Ishikawa (cell line): ENCODE measurements around the gene SKIC2.

ENCODE experiments used
- CEBPB ChIP-seq: IDR thresholded peaks from 2 replicates; pipeline ENCODE4 v1.6.1; 2012
- CREB1 ChIP-seq: IDR thresholded peaks from 2 replicates; pipeline ENCODE4 v1.6.1; 2012; ENCODE audit warnings: low read depth
- EGR1 ChIP-seq: IDR thresholded peaks from 2 replicates; pipeline ENCODE4 v1.6.1; 2012
- EP300 ChIP-seq: IDR thresholded peaks from 2 replicates; pipeline ENCODE4 v1.6.1; 2012; ENCODE audit warnings: borderline replicate concordance
- FOXM1 ChIP-seq: IDR thresholded peaks from 2 replicates; pipeline ENCODE4 v1.6.1; 2012; ENCODE audit warnings: low read depth, borderline replicate concordance
- MAX ChIP-seq: IDR thresholded peaks from 2 replicates; pipeline ENCODE4 v1.6.1; 2012
- NFIC ChIP-seq: IDR thresholded peaks from 2 replicates; pipeline ENCODE4 v1.6.1; 2012
- RAD21 ChIP-seq: IDR thresholded peaks from 2 replicates; pipeline ENCODE4 v1.6.1; 2012; ENCODE audit warnings: low read depth
- REST ChIP-seq: IDR thresholded peaks from 2 replicates; pipeline ENCODE4 v1.6.1; 2012; ENCODE audit warnings: low read depth, mild to moderate bottlenecking
- TAF1 ChIP-seq: IDR thresholded peaks from 2 replicates; pipeline ENCODE4 v1.6.1; 2012; ENCODE audit warnings: low read depth, mild to moderate bottlenecking
- TCF12 ChIP-seq: IDR thresholded peaks from 2 replicates; pipeline ENCODE4 v1.6.1; 2012; ENCODE audit warnings: low read depth
- TEAD4 ChIP-seq: IDR thresholded peaks from 2 replicates; pipeline ENCODE4 v1.6.1; 2012
- USF1 ChIP-seq: IDR thresholded peaks from 2 replicates; pipeline ENCODE4 v1.6.1; 2012
- YY1 ChIP-seq: IDR thresholded peaks from 2 replicates; pipeline ENCODE4 v1.6.1; 2012; ENCODE audit warnings: low read depth
- ZBTB7A ChIP-seq: IDR thresholded peaks from 2 replicates; pipeline ENCODE4 v1.6.1; 2012; ENCODE audit warnings: low read depth

Gene SKIC2

GRCh38 chr6:31927242-31927862, 31.6 kb upstream of the SKIC2 start, which contains the start of gene C2:
C2 (plus strand) TSS chr6:31927717; CDS start chr6:31927753, 36 bp downstream.
- TF ChIP-seq MAX, result no peak
- TF ChIP-seq RAD21, result no peak
- TF ChIP-seq USF1, result no peak
- no peak for TF ChIP-seq YY1
- TF ChIP-seq REST, result no peak

- TF ChIP-seq FOXM1, result no peak
- TF ChIP-seq USF1, result no peak
- no peak for TF ChIP-seq RAD21
- no peak for TF ChIP-seq TCF12
- no peak for TF ChIP-seq NFIC
- TF ChIP-seq TEAD4, result no peak
- no peak for TF ChIP-seq REST
These were observed 30.9 kb upstream of the SKIC2 start for GRCh38 chr6:31927863-31928671.

GRCh38 chr6:31928672-31928939, 30.4 kb upstream of the SKIC2 start:
- TF ChIP-seq TAF1, result no peak
- no peak for TF ChIP-seq TEAD4
- no peak for TF ChIP-seq ZBTB7A
- no peak for TF ChIP-seq EGR1
- TF ChIP-seq RAD21, result no peak
- TF ChIP-seq TCF12, result no peak
- no peak for TF ChIP-seq REST
- TF ChIP-seq CEBPB, result no peak
- no peak for TF ChIP-seq NFIC
- TF ChIP-seq YY1, result no peak
- no peak for TF ChIP-seq EP300
- no peak for TF ChIP-seq USF1

GRCh38 chr6:31930962-31931361, 28.0 kb upstream of the SKIC2 start:
- no peak for TF ChIP-seq EP300
- TF ChIP-seq TAF1, result no peak
- TF ChIP-seq YY1, result no peak
- no peak for TF ChIP-seq EGR1
- TF ChIP-seq ZBTB7A, result no peak
- no peak for TF ChIP-seq CREB1
- no peak for TF ChIP-seq MAX
- no peak for TF ChIP-seq NFIC
- no peak for TF ChIP-seq RAD21
- TF ChIP-seq CEBPB, result no peak
- no peak for TF ChIP-seq FOXM1
- no peak for TF ChIP-seq REST
